Muscle of arm (tissue), 12 donors: ENCODE measurements around the gene ADAMTSL4. TPM values are rescaled to one million over a fixed set of nuclear protein-coding genes. Genes with fewer than 3 reads are reported as not detected.

Experiments used
- DNase-seq: peaks from one replicate; pipeline ENCODE4 v3.0.0-alpha.2; 2013
- polyA plus RNA-seq, 12 donors: library from polyadenylated mRNA; unstranded; fragments of 120-200 nt; gene quantifications; one replicate each; pipeline ENCODE4 v1.2.1, GENCODE V29; 2013; ENCODE audit not compliant: insufficient read length in 12 of 12

The ADAMTSL4 gene
- polyA plus RNA-seq, 12 donors, result 37.5 to 77.9 (median 49.0) TPM; not detected in 1

GRCh38 chr1:150553392-150554085 lies 4.3 kb downstream of the ADAMTSL4 start:
- no peak for DNase-seq

- no peak for DNase-seq
These were observed 4.9 kb downstream of the ADAMTSL4 start for GRCh38 chr1:150554086-150554452.

GRCh38 chr1:150555198-150555970 lies 6.2 kb downstream of the ADAMTSL4 start:
- no peak for DNase-seq

- no peak for DNase-seq
These were observed 7.0 kb downstream of the ADAMTSL4 start for GRCh38 chr1:150555971-150556865.

- DNase-seq, result no peak
These were observed 7.9 kb downstream of the ADAMTSL4 start for GRCh38 chr1:150557065-150557600.

GRCh38 chr1:150557813-150558212 lies 8.6 kb downstream of the ADAMTSL4 start:
- DNase-seq, result no peak

- no peak for DNase-seq
These were observed 9.1 kb downstream of the ADAMTSL4 start for GRCh38 chr1:150558303-150558704.

- no peak for DNase-seq
These were observed 9.8 kb downstream of the ADAMTSL4 start for GRCh38 chr1:150558761-150559655.

- no peak for DNase-seq
These were observed 10.4 kb downstream of the ADAMTSL4 start for GRCh38 chr1:150559656-150560010.

GRCh38 chr1:150560011-150560438 lies 10.8 kb downstream of the ADAMTSL4 start:
- DNase-seq, result peak; percentile 70

GRCh38 chr1:150560576-150561253 lies 11.5 kb downstream of the ADAMTSL4 start:
- no peak for DNase-seq

GRCh38 chr1:150561254-150561973 lies 12.2 kb downstream of the ADAMTSL4 start:
- DNase-seq, result peak; percentile 97

GRCh38 chr1:150561974-150562445 lies 12.8 kb downstream of the ADAMTSL4 start:
- peak; percentile 95 for DNase-seq

GRCh38 chr1:150562446-150563339 lies 13.5 kb downstream of the ADAMTSL4 start:
- no peak for DNase-seq

GRCh38 chr1:150563340-150564038 lies 14.3 kb downstream of the ADAMTSL4 start:
- DNase-seq, result no peak

- no peak for DNase-seq
These were observed 15.1 kb downstream of the ADAMTSL4 start for GRCh38 chr1:150564051-150564991.
